HepG2 (cell line): Measurements from ENCODE around the gene ZNF23. TPM values are rescaled to one million over a fixed set of nuclear protein-coding genes. Genes with fewer than 3 reads are reported as not detected.

Experiments used
- ATAC-seq: fragments of 200-7000 bp; cut with Tn5 transposase; 3 replicates; pipeline ENCODE4 v1.9.1; 2020; ENCODE audit warnings: mild to moderate bottlenecking, moderate library complexity
- BruUV-seq: library from RNA; stranded (reverse); fragments of 400-500 nt; replicated peaks from 2 replicates; lab custom pipeline; 2021; lab: Mats Ljungman, UMichigan
- CTCF ChIA-PET: fragments of 300-600 bp; formaldehyde crosslinking; extraction: SDS; loops from one replicate; lab custom pipeline; 2021; ENCODE audit warnings: low total read pairs, inconsistent platforms, low intra/inter-chr PET ratio; lab: Yijun Ruan, JAX
- POLR2A ChIA-PET: fragments of 350-600 bp; sonication (Branson Sonifier 250); formaldehyde crosslinking; loops from one replicate; lab custom pipeline; 2020; ENCODE audit warnings: antibody characterized with exemption, inconsistent platforms; lab: Yijun Ruan, JAX
- DNase-seq: peaks from one replicate; pipeline ENCODE4 v3.0.0-alpha.2; 2015; ENCODE audit warnings: low spot score
- FAIRE-seq: peaks from 3 replicates; lab custom pipeline; 2011; peaks lifted over from hg19 to GRCh38; lab: Jason Lieb, UNC
- H2AFZ ChIP-seq: one replicate; pipeline ENCODE4 v1.6.1; 2011; ENCODE audit warnings: low read length, inconsistent platforms
- H3K27ac ChIP-seq: fragments of 300-600 bp; 3 replicates; pipeline ENCODE4 v1.8.0; 2011; ENCODE audit warnings: mixed run types, mild to moderate bottlenecking, mixed read lengths, low read length, inconsistent platforms; ENCODE audit not compliant: insufficient read depth; ENCODE audit errors: extremely low read length
- H3K27me3 ChIP-seq, 2 experiments: fragments of 200-600 bp in 1 of 2; 2 replicates in 1 of 2; 3 replicates in 1 of 2; pipeline versions ENCODE4 v1.6.0 to v1.8.0; 2011; ENCODE audit warnings: low read length in 2 of 2, mild to moderate bottlenecking in 2 of 2, moderate library complexity in 2 of 2, inconsistent platforms in 1 of 2; ENCODE audit not compliant: insufficient read depth in 2 of 2, control insufficient read depth in 1 of 2
- H3K36me3 ChIP-seq, 2 experiments: fragments of 200-600 bp in 1 of 2; replicated peaks in 1 of 2; 2 replicates in 1 of 2; 3 replicates in 1 of 2; pipeline versions ENCODE4 v1.5.1 to v1.8.0; 2011; ENCODE audit warnings: low read length in 2 of 2, inconsistent platforms in 1 of 2; ENCODE audit not compliant: insufficient read depth in 2 of 2, control insufficient read depth in 1 of 2
- H3K4me1 ChIP-seq: 2 replicates; pipeline ENCODE4 v1.5.1; 2012; ENCODE audit warnings: low read length, inconsistent platforms; ENCODE audit not compliant: insufficient read depth
- H3K4me2 ChIP-seq: 2 replicates; pipeline ENCODE4 v1.6.0; 2011; ENCODE audit warnings: low read depth, low read length, inconsistent platforms
- H3K4me3 ChIP-seq, 3 experiments: fragments of 200-600 bp in 1 of 3; sonication (generic), shearing (Covaris generic) in 1 of 3; replicated peaks in 1 of 3; 2 replicates each; pipeline ENCODE4 v1.5.1; 2011 to 2016; ENCODE audit warnings: low read length in 3 of 3, inconsistent platforms in 2 of 3, low read depth in 2 of 3, mild to moderate bottlenecking in 2 of 3, control low read depth in 1 of 3, mixed read lengths in 1 of 3; ENCODE audit not compliant: insufficient read depth in 1 of 3
- H3K79me2 ChIP-seq: one replicate; pipeline ENCODE4 v1.6.1; 2011; ENCODE audit warnings: low read length, inconsistent platforms; ENCODE audit not compliant: insufficient read depth
- H3K9ac ChIP-seq: 2 replicates; pipeline ENCODE4 v1.6.0; 2011; ENCODE audit warnings: mild to moderate bottlenecking, low read depth, low read length, inconsistent platforms; ENCODE audit not compliant: insufficient read depth
- H3K9me3 ChIP-seq: 2 replicates; pipeline ENCODE4 v1.5.1; 2012; ENCODE audit warnings: mild to moderate bottlenecking, low read length
- H4K20me1 ChIP-seq: 2 replicates; pipeline ENCODE4 v1.6.0; 2011; ENCODE audit warnings: inconsistent platforms, mild to moderate bottlenecking, low read length, moderate library complexity; ENCODE audit not compliant: insufficient read depth
- CCAR2 ChIP-seq: fragments of 200-400 bp; formaldehyde crosslinking; optimal IDR thresholded peaks from 2 replicates; pipeline ENCODE3; 2018; ENCODE audit warnings: low read depth, mild to moderate bottlenecking, low read length, moderate library complexity
- ISX ChIP-seq: sonication (generic); formaldehyde crosslinking; conservative IDR thresholded peaks from 2 replicates; pipeline ENCODE4 v1.5.0; 2020; ENCODE audit warnings: missing genetic modification reagents
- NKX3-1 ChIP-seq: sonication (generic); formaldehyde crosslinking; IDR thresholded peaks from 2 replicates; pipeline ENCODE4 v1.5.0; 2020; ENCODE audit warnings: missing genetic modification reagents
- ZC3H13 ChIP-seq: sonication (generic); formaldehyde crosslinking; IDR thresholded peaks from 2 replicates; pipeline ENCODE4 v1.8.1; 2023; ENCODE audit warnings: mild to moderate bottlenecking, missing genetic modification reagents, moderate library complexity
- ZC3H4 ChIP-seq: sonication (generic); formaldehyde crosslinking; IDR thresholded peaks from 2 replicates; pipeline ENCODE4 v1.4.0; 2020; ENCODE audit warnings: missing genetic modification reagents, borderline replicate concordance
- ZNF180 ChIP-seq: sonication (generic); formaldehyde crosslinking; IDR thresholded peaks from 2 replicates; pipeline ENCODE4 v1.4.0; 2020; ENCODE audit warnings: low read depth, missing genetic modification reagents, borderline replicate concordance
- WGBS: methylation state at CpG from one replicate; pipeline ENCODE4 v1.1.6; 2017; ENCODE audit warnings: low lambda C conversion rate; 5-methylcytosine and 5-hydroxymethylcytosine counted together
- in situ Hi-C: cut with HindIII; loops from 2 replicates; pipeline ENCODE4 v1.10.0; 2017; ENCODE audit warnings: low pct_unique_long_range_greater_than_20kb; ENCODE audit not compliant: extremely low pct_ligation_motif_present
- intact Hi-C: fragments of 100-400 bp; cut with micrococcal nuclease; formaldehyde crosslinking; loops from one replicate; pipeline ENCODE4 v1.10.0; 2022; ENCODE audit not compliant: unreplicated experiment
- polyA plus RNA-seq, 8 experiments: library from polyadenylated mRNA; depleted of rRNA in 3 of 8; stranded (reverse) in 7 of 8; unstranded in 1 of 8; fragments of >200 nt; fragmentation: Illumina TruSeq in 4 of 8; extraction: Trizol in 4 of 8; gene quantifications; 2 replicates each; pipeline versions ENCODE4 v1.2.1 to v1.2.3, GENCODE V29; 2011 to 2016; ENCODE audit warnings: low read depth in 4 of 8, missing spikeins in 1 of 8, mixed read lengths in 1 of 8; ENCODE audit not compliant: insufficient read depth in 1 of 8
- total RNA-seq, 5 experiments: library from RNA; depleted of rRNA; stranded (reverse); fragments of >200 nt; fragmentation: Illumina TruSeq; extraction: Trizol; gene quantifications; 2 replicates each; pipeline ENCODE4 v1.2.3, GENCODE V29; 2016; ENCODE audit warnings: low read depth in 1 of 5
- TF ChIP-seq, protein P1 (sequence below): sonication (generic); formaldehyde crosslinking; IDR thresholded peaks from 2 replicates; pipeline ENCODE4 v1.8.0; 2022; ENCODE audit warnings: missing genetic modification reagents, mild to moderate bottlenecking, borderline replicate concordance
- TF ChIP-seq, protein P2 (sequence below): IDR thresholded peaks from 2 replicates; pipeline ENCODE4 v1.6.1; 2016
- TF ChIP-seq, protein P3 (sequence below): sonication (generic); formaldehyde crosslinking; conservative IDR thresholded peaks from 2 replicates; pipeline ENCODE4 v1.4.0; 2020; ENCODE audit warnings: mild to moderate bottlenecking, missing genetic modification reagents, moderate library complexity
- TF ChIP-seq, protein P4 (sequence below): sonication (generic); formaldehyde crosslinking; IDR thresholded peaks from 2 replicates; pipeline ENCODE4 v1.5.1; 2020; ENCODE audit warnings: missing genetic modification reagents, mild to moderate bottlenecking, borderline replicate concordance

The ZNF23 gene
- total and polyA plus RNA-seq, 2 of the 13 experiments (the other 11 are each of a cell fraction or from before 2014, with no cell fraction given), result 8.6 to 12.2 TPM

DNA sequence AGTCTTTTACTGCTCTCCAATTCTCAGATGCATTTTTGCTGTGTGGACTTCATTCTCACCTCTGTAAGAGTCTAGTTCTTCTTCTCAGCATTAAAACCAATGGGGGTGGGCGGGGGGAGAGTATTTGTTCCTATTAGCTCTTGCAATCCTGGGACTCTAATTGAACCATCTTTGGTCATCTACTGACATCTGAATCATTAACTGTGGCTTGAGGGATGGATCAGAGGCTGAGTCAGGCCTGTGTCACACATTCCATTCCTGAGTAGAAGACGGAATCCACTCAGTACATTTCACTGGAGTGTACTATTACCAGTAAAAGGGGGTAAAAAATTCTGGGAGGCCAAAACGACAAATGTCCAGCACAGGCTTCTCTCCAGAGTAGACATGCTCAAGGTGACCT is 12.8 kb upstream of the ZNF23 start:
- Histone ChIP-seq H4K20me1 (no peaks in the 10 kb centered on the region), H3K27ac (no peak overlapping the region), H2AFZ (no peak overlapping the region), H3K79me2 (no peaks in the 10 kb centered on the region), H3K9me3 (no peaks in the 10 kb centered on the region), H3K9ac (no peak overlapping the region), H3K36me3 (peaks cover 9 to 30% of the 10 kb centered on the region in 2 experiments), H3K4me1 (no peaks in the 10 kb centered on the region), H3K4me3 (no peak overlapping the region), H3K27me3 (no peaks in the 10 kb centered on the region), H3K4me2 (no peak overlapping the region)
- intact Hi-C loops (no loop called here), in situ Hi-C loops (no loop called here)
- no peak for FAIRE-seq
- 70% methylated on average over 3 of the region's 3 CpGs for WGBS
- DNase-seq, result no peak
- ChIA-PET CTCF (no interaction called here), POLR2A (interaction anchor here (0.8 to 2.1 kb wide), 2 partner anchors 9 to 13 kb away, joined by 3 to 6 read pairs; partner anchors contain the start of gene ZNF23)
- no peak for TF ChIP-seq ZNF180 (CRISPR knock-in tag)
- no peak for TF ChIP-seq NKX3-1
- TF ChIP-seq, protein P1, sequence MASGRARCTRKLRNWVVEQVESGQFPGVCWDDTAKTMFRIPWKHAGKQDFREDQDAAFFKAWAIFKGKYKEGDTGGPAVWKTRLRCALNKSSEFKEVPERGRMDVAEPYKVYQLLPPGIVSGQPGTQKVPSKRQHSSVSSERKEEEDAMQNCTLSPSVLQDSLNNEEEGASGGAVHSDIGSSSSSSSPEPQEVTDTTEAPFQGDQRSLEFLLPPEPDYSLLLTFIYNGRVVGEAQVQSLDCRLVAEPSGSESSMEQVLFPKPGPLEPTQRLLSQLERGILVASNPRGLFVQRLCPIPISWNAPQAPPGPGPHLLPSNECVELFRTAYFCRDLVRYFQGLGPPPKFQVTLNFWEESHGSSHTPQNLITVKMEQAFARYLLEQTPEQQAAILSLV, result no peak
- TF ChIP-seq, protein P2, sequence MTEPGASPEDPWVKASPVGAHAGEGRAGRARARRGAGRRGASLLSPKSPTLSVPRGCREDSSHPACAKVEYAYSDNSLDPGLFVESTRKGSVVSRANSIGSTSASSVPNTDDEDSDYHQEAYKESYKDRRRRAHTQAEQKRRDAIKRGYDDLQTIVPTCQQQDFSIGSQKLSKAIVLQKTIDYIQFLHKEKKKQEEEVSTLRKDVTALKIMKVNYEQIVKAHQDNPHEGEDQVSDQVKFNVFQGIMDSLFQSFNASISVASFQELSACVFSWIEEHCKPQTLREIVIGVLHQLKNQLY (CRISPR knock-in tag), result no peak
- no peak for TF ChIP-seq CCAR2
- no TSS peak for BruUV-seq
- ATAC-seq, result no peak

DNA sequence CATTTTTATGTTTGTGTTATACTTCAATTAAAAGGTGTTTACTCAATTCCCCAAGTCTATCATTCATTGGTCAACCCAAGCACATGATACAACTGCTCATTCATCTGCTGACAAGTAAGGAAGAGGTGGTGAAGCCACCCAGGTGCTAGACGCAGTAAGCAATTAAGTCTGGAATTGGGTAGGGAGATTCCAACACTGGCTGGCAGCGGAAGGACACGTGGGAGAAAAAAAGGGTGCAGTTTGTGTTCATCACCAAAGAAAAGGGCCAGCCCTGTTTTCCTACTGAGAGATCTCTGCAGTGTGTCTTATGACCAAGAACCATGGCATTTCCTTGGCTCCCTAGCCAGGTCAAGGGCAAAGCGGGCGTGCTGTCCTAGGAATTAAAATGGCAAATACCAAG is 11.8 kb upstream of the ZNF23 start:
- CTCF ChIA-PET, result no interaction called here
- TF ChIP-seq ISX (CRISPR knock-in tag), result no peak
- TF ChIP-seq ZC3H4 (CRISPR knock-in tag), result no peak
- no peak for TF ChIP-seq ZC3H13 (CRISPR knock-in tag)
- TF ChIP-seq, protein P3, sequence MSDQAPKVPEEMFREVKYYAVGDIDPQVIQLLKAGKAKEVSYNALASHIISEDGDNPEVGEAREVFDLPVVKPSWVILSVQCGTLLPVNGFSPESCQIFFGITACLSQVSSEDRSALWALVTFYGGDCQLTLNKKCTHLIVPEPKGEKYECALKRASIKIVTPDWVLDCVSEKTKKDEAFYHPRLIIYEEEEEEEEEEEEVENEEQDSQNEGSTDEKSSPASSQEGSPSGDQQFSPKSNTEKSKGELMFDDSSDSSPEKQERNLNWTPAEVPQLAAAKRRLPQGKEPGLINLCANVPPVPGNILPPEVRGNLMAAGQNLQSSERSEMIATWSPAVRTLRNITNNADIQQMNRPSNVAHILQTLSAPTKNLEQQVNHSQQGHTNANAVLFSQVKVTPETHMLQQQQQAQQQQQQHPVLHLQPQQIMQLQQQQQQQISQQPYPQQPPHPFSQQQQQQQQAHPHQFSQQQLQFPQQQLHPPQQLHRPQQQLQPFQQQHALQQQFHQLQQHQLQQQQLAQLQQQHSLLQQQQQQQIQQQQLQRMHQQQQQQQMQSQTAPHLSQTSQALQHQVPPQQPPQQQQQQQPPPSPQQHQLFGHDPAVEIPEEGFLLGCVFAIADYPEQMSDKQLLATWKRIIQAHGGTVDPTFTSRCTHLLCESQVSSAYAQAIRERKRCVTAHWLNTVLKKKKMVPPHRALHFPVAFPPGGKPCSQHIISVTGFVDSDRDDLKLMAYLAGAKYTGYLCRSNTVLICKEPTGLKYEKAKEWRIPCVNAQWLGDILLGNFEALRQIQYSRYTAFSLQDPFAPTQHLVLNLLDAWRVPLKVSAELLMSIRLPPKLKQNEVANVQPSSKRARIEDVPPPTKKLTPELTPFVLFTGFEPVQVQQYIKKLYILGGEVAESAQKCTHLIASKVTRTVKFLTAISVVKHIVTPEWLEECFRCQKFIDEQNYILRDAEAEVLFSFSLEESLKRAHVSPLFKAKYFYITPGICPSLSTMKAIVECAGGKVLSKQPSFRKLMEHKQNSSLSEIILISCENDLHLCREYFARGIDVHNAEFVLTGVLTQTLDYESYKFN (CRISPR knock-in tag), result no peak
- TF ChIP-seq, protein P4, sequence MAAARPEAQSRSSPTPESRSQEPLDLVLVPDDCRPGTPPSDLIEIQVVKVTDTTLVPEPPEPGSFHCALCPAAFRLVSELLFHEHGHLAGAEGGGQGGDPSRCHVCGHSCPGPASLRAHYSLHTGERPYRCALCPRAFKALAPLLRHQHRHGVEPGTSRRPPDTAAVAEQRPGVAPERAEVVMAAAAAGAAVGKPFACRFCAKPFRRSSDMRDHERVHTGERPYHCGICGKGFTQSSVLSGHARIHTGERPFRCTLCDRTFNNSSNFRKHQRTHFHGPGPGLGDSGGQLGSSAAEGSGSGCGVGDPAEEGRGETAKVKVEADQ (CRISPR knock-in tag), result no peak

More for the DNA sequence above, 11.8 kb upstream of the ZNF23 start:
- Histone ChIP-seq H3K4me2 (no peak overlapping the region), H3K27ac (no peak overlapping the region), H3K36me3 (peaks cover 9 to 30% of the 10 kb centered on the region in 2 experiments), H4K20me1 (no peaks in the 10 kb centered on the region), H3K4me3 (no peak overlapping the region), H3K9me3 (no peaks in the 10 kb centered on the region), H3K79me2 (no peaks in the 10 kb centered on the region), H3K4me1 (no peaks in the 10 kb centered on the region), H3K27me3 (no peaks in the 10 kb centered on the region), H2AFZ (no peak overlapping the region), H3K9ac (no peak overlapping the region)
- no peak for FAIRE-seq
- no TSS peak for BruUV-seq
- 92% methylated on average over 5 of the region's 5 CpGs for WGBS
- ATAC-seq, result no peak
- intact Hi-C loops, result no loop called here
- no peak for DNase-seq
- POLR2A ChIA-PET, result no interaction called here
- in situ Hi-C loops, result no loop called here
